HepG2 (cell line): ENCODE data around the gene TCAF1. TPM values are rescaled to one million over a fixed set of nuclear protein-coding genes. Genes with fewer than 3 reads are reported as not detected.

Experiments
- AGO1 ChIP-seq: fragments of 200-400 bp; formaldehyde crosslinking; IDR thresholded peaks from 2 replicates; pipeline ENCODE4 v1.6.1; 2017; ENCODE audit warnings: mild to moderate bottlenecking, low read depth, low read length, moderate library complexity; ENCODE audit not compliant: poor library complexity, severe bottlenecking
- JDP2 ChIP-seq: sonication (generic); formaldehyde crosslinking; IDR thresholded peaks from 2 replicates; pipeline ENCODE4 v1.8.1; 2022; ENCODE audit warnings: missing genetic modification reagents, borderline replicate concordance
- PLRG1 ChIP-seq: fragments of 450-650 bp; conservative IDR thresholded peaks from 2 replicates; pipeline ENCODE4 v1.6.1; 2016
- ZNF550 ChIP-seq: sonication (generic); formaldehyde crosslinking; IDR thresholded peaks from 2 replicates; pipeline ENCODE4 v1.4.0; 2020; ENCODE audit warnings: mild to moderate bottlenecking, missing genetic modification reagents, borderline replicate concordance
- ZNF589 ChIP-seq: sonication (generic); formaldehyde crosslinking; conservative IDR thresholded peaks from 2 replicates; pipeline ENCODE4 v1.8.0; 2022; ENCODE audit warnings: mild to moderate bottlenecking, moderate library complexity, missing genetic modification reagents
- polyA plus RNA-seq, 8 experiments: library from polyadenylated mRNA; depleted of rRNA in 3 of 8; stranded (reverse) in 7 of 8; unstranded in 1 of 8; fragments of >200 nt; fragmentation: Illumina TruSeq in 4 of 8; extraction: Trizol in 4 of 8; gene quantifications; 2 replicates each; pipeline versions ENCODE4 v1.2.1 to v1.2.3, GENCODE V29; 2011 to 2016; ENCODE audit warnings: low read depth in 4 of 8, missing spikeins in 1 of 8, mixed read lengths in 1 of 8; ENCODE audit not compliant: insufficient read depth in 1 of 8
- total RNA-seq, 5 experiments: library from RNA; depleted of rRNA; stranded (reverse); fragments of >200 nt; fragmentation: Illumina TruSeq; extraction: Trizol; gene quantifications; 2 replicates each; pipeline ENCODE4 v1.2.3, GENCODE V29; 2016; ENCODE audit warnings: low read depth in 1 of 5
- TF ChIP-seq, protein P1 (sequence below), 2 experiments: sonication (generic) in 1 of 2; formaldehyde crosslinking in 1 of 2; IDR thresholded peaks; 2 replicates each; pipeline versions ENCODE4 v1.6.1 to v1.9.0; 2014 to 2022; ENCODE audit warnings: antibody characterized with exemption in 1 of 2, borderline replicate concordance in 1 of 2, inconsistent platforms in 1 of 2, low read depth in 1 of 2, missing genetic modification reagents in 1 of 2

Gene TCAF1
- total and polyA plus RNA-seq, 2 of the 13 experiments (the other 11 are each of a cell fraction or from before 2014, with no cell fraction given) = 36.2 to 101 TPM

DNA sequence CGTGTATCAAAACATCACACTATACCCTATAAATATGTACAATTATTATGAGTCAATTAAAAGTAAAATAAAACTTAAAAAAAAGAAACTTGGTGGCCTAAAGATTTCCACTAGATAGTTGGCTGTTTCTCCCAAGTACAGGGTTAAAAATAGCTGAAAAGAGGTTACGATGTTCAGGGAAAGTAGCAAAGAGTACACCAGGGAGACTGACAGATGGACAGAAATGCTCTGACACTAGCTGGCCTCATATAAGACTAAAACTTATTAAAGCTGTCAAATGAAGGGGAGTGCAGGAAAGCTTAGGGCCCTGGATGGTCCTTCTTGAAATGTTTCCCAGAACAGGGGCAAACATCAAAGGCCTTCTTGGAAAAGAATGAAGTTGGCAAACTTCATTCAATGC lies 51.3 kb downstream of the TCAF1 start (continued):
- TF ChIP-seq ZNF550 (CRISPR knock-in tag) (no peak), ZNF589 (no peak), AGO1 (no peak), JDP2 (CRISPR knock-in tag) (no peak), PLRG1 (no peak)
- TF ChIP-seq, protein P1, sequence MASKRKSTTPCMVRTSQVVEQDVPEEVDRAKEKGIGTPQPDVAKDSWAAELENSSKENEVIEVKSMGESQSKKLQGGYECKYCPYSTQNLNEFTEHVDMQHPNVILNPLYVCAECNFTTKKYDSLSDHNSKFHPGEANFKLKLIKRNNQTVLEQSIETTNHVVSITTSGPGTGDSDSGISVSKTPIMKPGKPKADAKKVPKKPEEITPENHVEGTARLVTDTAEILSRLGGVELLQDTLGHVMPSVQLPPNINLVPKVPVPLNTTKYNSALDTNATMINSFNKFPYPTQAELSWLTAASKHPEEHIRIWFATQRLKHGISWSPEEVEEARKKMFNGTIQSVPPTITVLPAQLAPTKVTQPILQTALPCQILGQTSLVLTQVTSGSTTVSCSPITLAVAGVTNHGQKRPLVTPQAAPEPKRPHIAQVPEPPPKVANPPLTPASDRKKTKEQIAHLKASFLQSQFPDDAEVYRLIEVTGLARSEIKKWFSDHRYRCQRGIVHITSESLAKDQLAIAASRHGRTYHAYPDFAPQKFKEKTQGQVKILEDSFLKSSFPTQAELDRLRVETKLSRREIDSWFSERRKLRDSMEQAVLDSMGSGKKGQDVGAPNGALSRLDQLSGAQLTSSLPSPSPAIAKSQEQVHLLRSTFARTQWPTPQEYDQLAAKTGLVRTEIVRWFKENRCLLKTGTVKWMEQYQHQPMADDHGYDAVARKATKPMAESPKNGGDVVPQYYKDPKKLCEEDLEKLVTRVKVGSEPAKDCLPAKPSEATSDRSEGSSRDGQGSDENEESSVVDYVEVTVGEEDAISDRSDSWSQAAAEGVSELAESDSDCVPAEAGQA (IDR thresholded peaks at IDR 0.05; ENCODE audit: low read depth) = no peak
- TF ChIP-seq, protein P1 (CRISPR knock-in tag; IDR thresholded peaks at IDR 0.05; ENCODE audit: borderline replicate concordance) = no peak
- TF ChIP-seq, all 625 proteins: peak for 0
